Tibial nerve (tissue), 4 donors: ENCODE measurements around the gene OAS3.

Source experiments
- CTCF ChIP-seq, 5 experiments: fragments of 200-600 bp in 3 of 5; fragments of 450-650 bp in 2 of 5; sonication (generic) in 3 of 5; IDR thresholded peaks; one replicate each; pipeline ENCODE4 v1.5.1; 2016 to 2019; ENCODE audit warnings: antibody characterized with exemption in 5 of 5, mild to moderate bottlenecking in 3 of 5, moderate library complexity in 2 of 5
- EP300 ChIP-seq, 2 donors: sonication (generic); formaldehyde crosslinking; IDR thresholded peaks; one replicate each; pipeline ENCODE4 v1.6.1; 2017; ENCODE audit warnings: antibody characterized with exemption in 2 of 2, mild to moderate bottlenecking in 1 of 2
- POLR2A ChIP-seq, 2 donors: fragments of 450-650 bp; IDR thresholded peaks; one replicate each; pipeline ENCODE4 v1.6.1; 2017; ENCODE audit warnings: antibody characterized with exemption in 2 of 2, mild to moderate bottlenecking in 2 of 2, moderate library complexity in 2 of 2

- TF ChIP-seq CTCF (IDR thresholded peaks at IDR 0.05) (no peak), EP300 (IDR thresholded peaks at IDR 0.05) (no peak), POLR2A (IDR thresholded peaks at IDR 0.05) (no peak)
Observed at GRCh38 chr12:112988224-112988623, 50.0 kb downstream of the OAS3 start.
